Measurements from ENCODE around the gene MKX.

DNA sequence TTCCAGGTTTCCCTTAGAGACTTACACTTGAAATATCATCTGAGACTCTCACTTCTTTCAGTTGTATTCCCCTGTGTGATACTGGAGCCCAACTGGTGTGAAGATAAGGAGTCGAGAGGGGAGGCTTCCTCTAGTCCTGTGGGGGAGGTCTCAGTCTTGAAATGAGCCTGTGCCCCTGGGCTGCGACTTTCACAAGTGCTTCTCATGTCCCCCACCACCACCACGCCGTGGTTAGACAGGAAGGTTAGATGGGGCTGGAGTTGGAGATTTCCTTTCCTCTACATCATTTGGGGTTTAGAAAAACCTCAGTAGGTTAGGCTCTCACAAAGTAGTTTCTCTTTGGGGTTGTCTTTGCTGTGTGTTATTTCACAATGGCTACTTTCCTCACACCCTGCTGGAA, 25.6 kb upstream of the MKX start:
- TF ChIP-seq, protein P1, sequence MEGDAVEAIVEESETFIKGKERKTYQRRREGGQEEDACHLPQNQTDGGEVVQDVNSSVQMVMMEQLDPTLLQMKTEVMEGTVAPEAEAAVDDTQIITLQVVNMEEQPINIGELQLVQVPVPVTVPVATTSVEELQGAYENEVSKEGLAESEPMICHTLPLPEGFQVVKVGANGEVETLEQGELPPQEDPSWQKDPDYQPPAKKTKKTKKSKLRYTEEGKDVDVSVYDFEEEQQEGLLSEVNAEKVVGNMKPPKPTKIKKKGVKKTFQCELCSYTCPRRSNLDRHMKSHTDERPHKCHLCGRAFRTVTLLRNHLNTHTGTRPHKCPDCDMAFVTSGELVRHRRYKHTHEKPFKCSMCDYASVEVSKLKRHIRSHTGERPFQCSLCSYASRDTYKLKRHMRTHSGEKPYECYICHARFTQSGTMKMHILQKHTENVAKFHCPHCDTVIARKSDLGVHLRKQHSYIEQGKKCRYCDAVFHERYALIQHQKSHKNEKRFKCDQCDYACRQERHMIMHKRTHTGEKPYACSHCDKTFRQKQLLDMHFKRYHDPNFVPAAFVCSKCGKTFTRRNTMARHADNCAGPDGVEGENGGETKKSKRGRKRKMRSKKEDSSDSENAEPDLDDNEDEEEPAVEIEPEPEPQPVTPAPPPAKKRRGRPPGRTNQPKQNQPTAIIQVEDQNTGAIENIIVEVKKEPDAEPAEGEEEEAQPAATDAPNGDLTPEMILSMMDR (IDR thresholded peaks at IDR 0.05): no peak
- no peak for TF ChIP-seq POLR2A (IDR thresholded peaks at IDR 0.05)

Data from thyroid gland (tissue), 4 donors.